Measurements from ENCODE around the gene LPAR1. TPM values are rescaled to one million over a fixed set of nuclear protein-coding genes. Genes with fewer than 3 reads are reported as not detected.

The LPAR1 gene
- total and polyA plus RNA-seq, 9 of the 15 experiments (the other 6 are each of a cell fraction or from before 2014, with no cell fraction given): 0.13 TPM; not detected in 8

DNA sequence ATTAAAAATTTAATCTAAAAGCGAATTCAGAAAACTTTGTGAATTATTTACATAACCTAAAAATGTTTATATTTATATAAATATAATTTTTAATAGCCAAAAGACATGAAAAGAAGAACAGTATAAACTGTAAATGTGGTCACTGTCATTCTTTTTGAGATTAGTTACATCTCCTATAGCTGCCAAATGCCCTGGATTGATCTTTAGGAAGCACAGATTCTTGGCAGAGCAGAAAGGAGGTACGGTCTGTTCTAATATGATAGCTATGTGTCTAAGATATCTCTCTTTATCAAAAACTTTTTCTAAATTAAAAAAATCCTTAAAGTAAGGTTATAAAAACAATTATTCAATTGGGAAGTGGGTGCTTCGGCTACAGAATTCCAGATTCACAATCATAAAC, 151.0 kb downstream of the LPAR1 start (continued):
- TF ChIP-seq, protein P1, sequence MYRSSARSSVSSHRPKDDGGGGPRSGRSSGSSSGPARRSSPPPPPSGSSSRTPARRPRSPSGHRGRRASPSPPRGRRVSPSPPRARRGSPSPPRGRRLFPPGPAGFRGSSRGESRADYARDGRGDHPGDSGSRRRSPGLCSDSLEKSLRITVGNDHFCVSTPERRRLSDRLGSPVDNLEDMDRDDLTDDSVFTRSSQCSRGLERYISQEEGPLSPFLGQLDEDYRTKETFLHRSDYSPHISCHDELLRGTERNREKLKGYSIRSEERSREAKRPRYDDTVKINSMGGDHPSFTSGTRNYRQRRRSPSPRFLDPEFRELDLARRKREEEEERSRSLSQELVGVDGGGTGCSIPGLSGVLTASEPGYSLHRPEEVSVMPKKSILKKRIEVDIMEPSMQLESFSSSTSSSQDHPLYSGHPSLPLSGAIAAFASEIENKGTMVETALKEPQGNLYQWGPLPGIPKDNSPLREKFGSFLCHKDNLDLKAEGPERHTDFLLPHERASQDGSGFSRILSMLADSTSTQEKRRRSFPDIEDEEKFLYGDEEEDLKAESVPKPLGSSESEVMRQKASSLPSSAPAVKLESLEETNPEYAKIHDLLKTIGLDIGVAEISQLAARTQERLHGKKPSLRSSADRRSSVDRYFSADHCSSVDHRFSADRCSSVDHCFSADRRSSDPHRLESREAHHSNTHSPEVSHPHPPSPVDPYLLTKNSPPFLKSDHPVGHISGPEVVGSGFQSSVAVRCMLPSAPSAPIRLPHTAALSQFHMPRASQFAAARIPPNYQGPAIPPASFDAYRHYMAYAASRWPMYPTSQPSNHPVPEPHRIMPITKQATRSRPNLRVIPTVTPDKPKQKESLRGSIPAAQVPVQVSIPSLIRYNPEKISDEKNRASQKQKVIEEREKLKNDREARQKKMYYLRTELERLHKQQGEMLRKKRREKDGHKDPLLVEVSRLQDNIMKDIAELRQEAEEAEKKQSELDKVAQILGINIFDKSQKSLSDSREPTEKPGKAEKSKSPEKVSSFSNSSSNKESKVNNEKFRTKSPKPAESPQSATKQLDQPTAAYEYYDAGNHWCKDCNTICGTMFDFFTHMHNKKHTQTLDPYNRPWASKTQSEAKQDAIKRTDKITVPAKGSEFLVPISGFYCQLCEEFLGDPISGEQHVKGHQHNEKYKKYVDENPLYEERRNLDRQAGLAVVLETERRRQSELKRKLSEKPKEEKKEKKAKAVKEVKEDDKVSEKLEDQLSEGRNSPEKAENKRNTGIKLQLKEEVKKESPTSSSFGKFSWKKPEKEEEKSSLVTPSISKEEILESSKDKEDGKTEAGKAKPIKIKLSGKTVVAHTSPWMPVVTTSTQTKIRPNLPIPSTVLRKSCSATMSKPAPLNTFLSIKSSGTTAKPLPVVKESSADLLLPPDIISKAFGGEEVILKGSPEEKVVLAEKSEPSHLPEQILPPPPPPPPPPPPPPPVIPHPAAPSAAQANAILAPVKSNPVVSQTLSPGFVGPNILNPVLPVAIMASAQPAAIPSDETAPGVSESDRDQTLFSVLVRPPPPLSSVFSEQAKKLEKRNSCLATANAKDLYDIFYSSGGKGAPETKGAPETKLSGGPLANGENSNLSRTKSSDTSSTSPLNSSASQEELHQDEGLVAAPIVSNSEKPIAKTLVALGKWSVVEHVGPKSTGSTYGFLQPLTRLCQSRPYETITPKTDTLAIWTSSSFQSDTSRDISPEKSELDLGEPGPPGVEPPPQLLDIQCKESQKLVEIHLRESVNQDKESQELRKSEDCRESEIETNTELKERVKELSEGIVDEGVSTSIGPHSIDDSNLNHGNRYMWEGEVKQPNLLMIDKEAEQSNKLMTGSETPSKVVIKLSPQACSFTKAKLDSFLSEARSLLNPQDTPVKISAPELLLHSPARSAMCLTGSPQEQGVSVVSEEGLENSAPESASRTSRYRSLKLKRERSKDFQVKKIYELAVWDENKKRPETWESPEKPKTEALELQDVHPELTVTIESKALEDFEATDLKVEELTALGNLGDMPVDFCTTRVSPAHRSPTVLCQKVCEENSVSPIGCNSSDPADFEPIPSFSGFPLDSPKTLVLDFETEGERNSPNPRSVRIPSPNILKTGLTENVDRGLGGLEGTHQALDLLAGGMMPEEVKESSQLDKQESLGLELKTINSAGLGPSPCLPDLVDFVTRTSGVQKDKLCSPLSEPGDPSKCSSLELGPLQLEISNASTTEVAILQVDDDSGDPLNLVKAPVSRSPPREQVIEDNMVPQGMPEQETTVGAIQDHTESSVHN (IDR thresholded peaks at IDR 0.05; ENCODE audit: borderline replicate concordance in 1 of 2, low read depth in 1 of 2): no peak
- no peak for TF ChIP-seq L3MBTL2 (IDR thresholded peaks at IDR 0.05)
- TF ChIP-seq, protein P2, sequence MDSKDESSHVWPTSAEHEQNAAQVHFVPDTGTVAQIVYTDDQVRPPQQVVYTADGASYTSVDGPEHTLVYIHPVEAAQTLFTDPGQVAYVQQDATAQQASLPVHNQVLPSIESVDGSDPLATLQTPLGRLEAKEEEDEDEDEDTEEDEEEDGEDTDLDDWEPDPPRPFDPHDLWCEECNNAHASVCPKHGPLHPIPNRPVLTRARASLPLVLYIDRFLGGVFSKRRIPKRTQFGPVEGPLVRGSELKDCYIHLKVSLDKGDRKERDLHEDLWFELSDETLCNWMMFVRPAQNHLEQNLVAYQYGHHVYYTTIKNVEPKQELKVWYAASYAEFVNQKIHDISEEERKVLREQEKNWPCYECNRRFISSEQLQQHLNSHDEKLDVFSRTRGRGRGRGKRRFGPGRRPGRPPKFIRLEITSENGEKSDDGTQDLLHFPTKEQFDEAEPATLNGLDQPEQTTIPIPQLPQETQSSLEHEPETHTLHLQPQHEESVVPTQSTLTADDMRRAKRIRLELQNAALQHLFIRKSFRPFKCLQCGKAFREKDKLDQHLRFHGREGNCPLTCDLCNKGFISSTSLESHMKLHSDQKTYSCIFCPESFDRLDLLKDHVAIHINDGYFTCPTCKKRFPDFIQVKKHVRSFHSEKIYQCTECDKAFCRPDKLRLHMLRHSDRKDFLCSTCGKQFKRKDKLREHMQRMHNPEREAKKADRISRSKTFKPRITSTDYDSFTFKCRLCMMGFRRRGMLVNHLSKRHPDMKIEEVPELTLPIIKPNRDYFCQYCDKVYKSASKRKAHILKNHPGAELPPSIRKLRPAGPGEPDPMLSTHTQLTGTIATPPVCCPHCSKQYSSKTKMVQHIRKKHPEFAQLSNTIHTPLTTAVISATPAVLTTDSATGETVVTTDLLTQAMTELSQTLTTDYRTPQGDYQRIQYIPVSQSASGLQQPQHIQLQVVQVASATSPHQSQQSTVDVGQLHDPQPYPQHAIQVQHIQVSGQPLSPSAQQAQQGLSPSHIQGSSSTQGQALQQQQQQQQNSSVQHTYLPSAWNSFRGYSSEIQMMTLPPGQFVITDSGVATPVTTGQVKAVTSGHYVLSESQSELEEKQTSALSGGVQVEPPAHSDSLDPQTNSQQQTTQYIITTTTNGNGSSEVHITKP (IDR thresholded peaks at IDR 0.05; ENCODE audit: partially characterized antibody): no peak

Data from K562 (cell line).